Measurements from ENCODE around the gene CCDC187. TPM values are rescaled to one million over a fixed set of nuclear protein-coding genes. Genes with fewer than 3 reads are reported as not detected.

CCDC187 gene
- total RNA-seq, 1 donor from 2014 or later, result not detected

DNA sequence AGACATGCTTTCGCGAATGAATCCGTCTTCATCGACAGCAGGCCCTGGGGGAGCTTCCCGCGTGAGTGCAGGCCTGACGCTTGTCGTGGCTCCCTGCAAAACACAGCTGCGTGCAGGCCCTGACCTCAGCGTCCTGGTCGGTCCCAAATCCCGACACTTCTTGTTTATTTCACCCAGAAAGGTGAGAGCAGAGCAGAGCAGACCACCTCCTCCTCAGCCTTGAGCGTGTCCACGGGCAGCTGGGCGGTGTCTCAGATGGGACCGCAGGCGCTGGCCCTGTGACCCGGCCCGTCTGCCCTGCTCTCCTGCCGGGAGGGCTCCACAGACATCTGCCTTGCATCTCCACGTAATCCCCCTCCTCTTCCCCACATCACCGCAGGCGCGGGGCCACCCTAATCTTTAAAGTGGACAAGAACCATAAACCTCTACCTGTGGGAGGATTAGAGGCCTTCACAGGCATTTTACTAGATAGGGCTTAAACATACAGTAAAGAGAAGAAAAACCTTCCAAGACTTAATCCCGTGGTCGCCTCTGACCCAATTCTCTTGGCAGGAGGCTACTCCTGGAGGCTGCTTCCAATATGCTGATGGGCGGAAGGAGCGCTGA lies 91.4 kb downstream of the CCDC187 start:
- Mint-ChIP-seq H3K27ac (ENCODE audit: unreplicated experiment) (no peak overlapping the region), H3K4me3 (ENCODE audit: unreplicated experiment) (no peak overlapping the region), H3K36me3 (ENCODE audit: low read depth) (peaks cover 16% of the 10 kb centered on the region), H3K4me1 (ENCODE audit: low read depth) (no peaks in the 10 kb centered on the region), H3K27me3 (ENCODE audit: low read depth) (no peaks in the 10 kb centered on the region), H3K9me3 (ENCODE audit: low read depth) (no peaks in the 10 kb centered on the region)
- TF ChIP-seq, protein P1, sequence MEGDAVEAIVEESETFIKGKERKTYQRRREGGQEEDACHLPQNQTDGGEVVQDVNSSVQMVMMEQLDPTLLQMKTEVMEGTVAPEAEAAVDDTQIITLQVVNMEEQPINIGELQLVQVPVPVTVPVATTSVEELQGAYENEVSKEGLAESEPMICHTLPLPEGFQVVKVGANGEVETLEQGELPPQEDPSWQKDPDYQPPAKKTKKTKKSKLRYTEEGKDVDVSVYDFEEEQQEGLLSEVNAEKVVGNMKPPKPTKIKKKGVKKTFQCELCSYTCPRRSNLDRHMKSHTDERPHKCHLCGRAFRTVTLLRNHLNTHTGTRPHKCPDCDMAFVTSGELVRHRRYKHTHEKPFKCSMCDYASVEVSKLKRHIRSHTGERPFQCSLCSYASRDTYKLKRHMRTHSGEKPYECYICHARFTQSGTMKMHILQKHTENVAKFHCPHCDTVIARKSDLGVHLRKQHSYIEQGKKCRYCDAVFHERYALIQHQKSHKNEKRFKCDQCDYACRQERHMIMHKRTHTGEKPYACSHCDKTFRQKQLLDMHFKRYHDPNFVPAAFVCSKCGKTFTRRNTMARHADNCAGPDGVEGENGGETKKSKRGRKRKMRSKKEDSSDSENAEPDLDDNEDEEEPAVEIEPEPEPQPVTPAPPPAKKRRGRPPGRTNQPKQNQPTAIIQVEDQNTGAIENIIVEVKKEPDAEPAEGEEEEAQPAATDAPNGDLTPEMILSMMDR (IDR thresholded peaks at IDR 0.05), result no peak
- no peak for DNase-seq (ENCODE audit: low spot score)

DNA sequence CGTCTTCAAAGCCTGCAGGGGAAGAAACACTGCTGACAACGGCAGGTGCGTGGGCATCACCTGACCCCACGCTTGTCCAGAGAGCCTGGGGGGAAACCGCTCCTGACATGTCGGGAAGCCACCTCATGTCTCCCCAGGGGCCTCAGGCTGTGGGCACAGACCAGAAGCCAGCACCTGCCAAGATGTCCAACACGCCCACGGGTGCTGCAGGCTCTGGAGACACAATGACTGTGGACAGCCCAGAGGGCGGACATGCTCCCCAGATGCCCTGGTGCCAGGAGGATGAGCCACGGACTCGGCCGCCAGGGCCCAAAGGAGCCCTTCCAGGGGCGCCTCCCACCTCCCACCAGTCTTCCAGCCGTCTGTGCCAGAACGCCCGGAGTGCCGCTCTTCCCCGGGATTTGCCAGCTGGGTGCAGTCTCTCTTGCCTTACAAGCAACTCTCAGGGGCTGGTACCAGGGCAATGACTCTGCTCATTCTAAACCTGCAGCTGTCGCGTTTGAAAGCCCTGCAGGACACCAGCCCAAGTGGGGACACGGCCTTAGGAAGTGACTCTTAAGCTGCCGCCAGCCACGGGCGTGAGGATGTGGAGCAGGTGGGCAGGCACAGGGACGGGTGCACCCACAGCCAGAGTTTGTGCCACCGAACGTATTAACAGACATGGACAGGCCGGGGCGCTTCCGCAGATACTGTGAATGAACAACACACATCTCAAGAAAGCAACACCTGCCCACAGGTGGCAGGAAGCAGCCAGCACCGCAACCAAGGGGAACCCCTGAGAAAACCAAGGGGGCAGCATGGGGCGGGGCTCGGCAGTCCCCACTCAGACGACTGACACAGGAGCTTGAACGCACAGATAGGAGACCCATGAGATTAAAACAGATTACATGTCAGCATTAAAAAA lies 92.2 kb downstream of the CCDC187 start:
- Mint-ChIP-seq H3K36me3 (ENCODE audit: low read depth) (peaks cover 17% of the 10 kb centered on the region), H3K27ac (ENCODE audit: unreplicated experiment) (no peak overlapping the region)

DNA sequence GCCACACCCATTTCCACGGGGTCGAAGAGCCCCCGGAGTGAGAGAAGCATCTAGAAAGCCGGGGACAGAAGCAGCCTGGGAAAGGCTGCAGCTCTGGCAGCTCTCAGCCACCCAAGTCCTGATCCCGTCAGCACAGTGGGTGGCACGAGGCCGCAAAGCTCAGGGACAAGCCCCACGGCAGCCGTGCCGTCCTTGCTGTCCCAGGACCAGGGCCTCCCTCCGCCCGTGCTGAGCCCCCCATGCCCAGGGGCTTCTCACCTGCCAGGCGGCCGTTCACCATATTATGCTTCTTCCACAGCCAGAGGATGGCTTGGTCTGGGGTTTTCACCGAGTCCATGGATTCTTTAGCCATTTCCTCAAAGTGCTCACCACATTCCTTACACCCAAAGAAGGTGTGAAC lies 92.9 kb downstream of the CCDC187 start:
- TF ChIP-seq, protein P1 (IDR thresholded peaks at IDR 0.05), result no peak
- Mint-ChIP-seq H3K4me3 (ENCODE audit: unreplicated experiment) (no peak overlapping the region), H3K27me3 (ENCODE audit: low read depth) (peaks cover 1% of the 10 kb centered on the region), H3K27ac (ENCODE audit: unreplicated experiment) (no peak overlapping the region), H3K36me3 (ENCODE audit: low read depth) (peaks cover 18% of the 10 kb centered on the region), H3K4me1 (ENCODE audit: low read depth) (no peaks in the 10 kb centered on the region), H3K9me3 (ENCODE audit: low read depth) (no peaks in the 10 kb centered on the region)
- no peak for DNase-seq (ENCODE audit: low spot score)

More for the DNA sequence above, 92.2 kb downstream of the CCDC187 start:
- Mint-ChIP-seq H3K4me1 (ENCODE audit: low read depth) (no peaks in the 10 kb centered on the region), H3K4me3 (ENCODE audit: unreplicated experiment) (no peak overlapping the region), H3K9me3 (ENCODE audit: low read depth) (no peaks in the 10 kb centered on the region), H3K27me3 (ENCODE audit: low read depth) (no peaks in the 10 kb centered on the region)
- TF ChIP-seq, protein P1 (IDR thresholded peaks at IDR 0.05), result no peak
- DNase-seq (ENCODE audit: low spot score), result no peak

DNA sequence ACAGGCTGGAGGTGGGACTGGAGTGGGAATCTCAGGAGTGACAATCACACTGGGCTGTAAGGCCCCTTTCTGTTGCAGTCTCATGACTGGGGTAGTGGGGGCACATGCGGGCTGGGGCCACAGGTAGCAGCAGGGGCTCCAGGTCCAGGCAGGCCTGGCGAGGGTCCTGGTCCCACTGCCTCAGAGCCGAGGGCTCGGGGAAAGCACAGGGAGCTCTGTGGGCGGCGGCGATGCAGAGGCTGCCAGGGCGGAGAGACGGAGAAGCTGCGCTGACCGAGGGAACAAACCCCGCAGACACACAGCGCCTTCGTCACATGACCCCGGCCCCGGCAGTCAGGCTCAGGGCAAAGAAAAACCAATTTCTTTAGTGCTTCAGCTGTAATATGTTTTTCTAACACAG lies 93.6 kb downstream of the CCDC187 start:
- Mint-ChIP-seq H3K4me1 (ENCODE audit: low read depth) (no peaks in the 10 kb centered on the region), H3K9me3 (ENCODE audit: low read depth) (no peaks in the 10 kb centered on the region), H3K36me3 (ENCODE audit: low read depth) (peaks cover 18% of the 10 kb centered on the region), H3K27me3 (ENCODE audit: low read depth) (peaks cover 2% of the 10 kb centered on the region), H3K4me3 (ENCODE audit: unreplicated experiment) (no peak overlapping the region), H3K27ac (ENCODE audit: unreplicated experiment) (no peak overlapping the region)
- TF ChIP-seq, protein P1 (IDR thresholded peaks at IDR 0.05), result no peak
- no peak for DNase-seq (ENCODE audit: low spot score)

DNA sequence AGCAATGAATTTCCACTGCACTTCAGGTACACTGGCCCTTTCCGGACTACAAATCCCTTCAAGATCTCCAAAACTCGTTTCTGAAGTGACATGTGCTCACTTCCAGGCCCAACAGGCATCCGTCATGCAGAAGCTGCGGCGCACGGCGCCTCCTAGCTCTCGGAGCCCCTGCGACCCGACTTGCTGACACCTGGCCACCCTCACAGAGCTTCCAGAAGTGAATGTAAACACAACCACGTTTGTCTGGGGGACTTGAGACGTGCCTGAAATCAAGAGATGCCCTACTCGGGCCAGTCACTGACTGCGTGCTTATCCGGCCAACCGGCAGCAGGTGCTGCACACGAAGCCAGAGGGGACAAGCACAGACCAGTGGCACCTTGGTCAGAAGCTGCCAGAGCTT lies 94.1 kb downstream of the CCDC187 start:
- H3K27me3 Mint-ChIP-seq (ENCODE audit: low read depth), result peaks cover 2% of the 10 kb centered on the region
- peaks cover 15% of the 10 kb centered on the region for H3K36me3 Mint-ChIP-seq (ENCODE audit: low read depth)
- H3K9me3 Mint-ChIP-seq (ENCODE audit: low read depth), result no peaks in the 10 kb centered on the region
- H3K4me1 Mint-ChIP-seq (ENCODE audit: low read depth), result no peaks in the 10 kb centered on the region
- H3K4me3 Mint-ChIP-seq (ENCODE audit: unreplicated experiment), result no peak overlapping the region
- no peak for DNase-seq (ENCODE audit: low spot score)
- H3K27ac Mint-ChIP-seq (ENCODE audit: unreplicated experiment), result no peak overlapping the region
- TF ChIP-seq, protein P1 (IDR thresholded peaks at IDR 0.05), result no peak
